GM12891 (cell line): ENCODE measurements around the gene KCNIP4.

Experiments
- POLR2A ChIP-seq: IDR thresholded peaks from 2 replicates; pipeline ENCODE4 v1.6.1; 2011; ENCODE audit warnings: low read depth, low read length, control low read depth
- POLR2AphosphoS5 ChIP-seq: IDR thresholded peaks from 2 replicates; pipeline ENCODE4 v1.6.1; 2011; ENCODE audit warnings: low read depth, low read length, control low read depth
- TAF1 ChIP-seq: IDR thresholded peaks from 2 replicates; pipeline ENCODE4 v1.6.1; 2011; ENCODE audit warnings: low read depth, low read length, control low read depth

GRCh38 chr4:21947791-21948346 is 703 bp downstream of the KCNIP4 start:
- TF ChIP-seq POLR2A (no peak), POLR2AphosphoS5 (no peak), TAF1 (no peak)
